PC-3 (cell line): ENCODE data around the gene SLC18B1. TPM values are rescaled to one million over a fixed set of nuclear protein-coding genes. Genes with fewer than 3 reads are reported as not detected.
A peak's percentile ranks its signal among the peaks of the same experiment; 100 is the strongest.

Experiments used
- ATAC-seq: fragments of 200-7000 bp; cut with Tn5 transposase; 2 replicates; pipeline ENCODE4 v1.9.1; 2020; ENCODE audit warnings: mild to moderate bottlenecking, moderate library complexity
- BruUV-seq: library from RNA; stranded (reverse); fragments of 400-500 nt; replicated peaks from 2 replicates; lab custom pipeline; 2021; lab: Mats Ljungman, UMichigan
- CTCF ChIA-PET: fragments of 300-600 bp; sonication (Branson Sonifier 250); formaldehyde crosslinking; loops from one replicate; lab custom pipeline; 2022; ENCODE audit warnings: antibody characterized with exemption; lab: Charles Lee
- POLR2A ChIA-PET: fragments of 300-600 bp; sonication (Branson Sonifier 250); formaldehyde crosslinking; loops from one replicate; lab custom pipeline; 2022; ENCODE audit warnings: antibody characterized with exemption; ENCODE audit not compliant: unreplicated experiment; lab: Charles Lee
- DNase-seq: peaks from one replicate; pipeline ENCODE4 v3.0.0-alpha.2; 2015
- H2AFZ ChIP-seq: fragments of 300-600 bp; sonication (generic); 2 replicates; pipeline ENCODE4 v1.6.0; 2016; ENCODE audit warnings: antibody characterized with exemption, low read length
- H3F3A ChIP-seq: fragments of 300-600 bp; sonication (generic); one replicate; pipeline ENCODE4 v1.6.0; 2017; ENCODE audit warnings: antibody characterized with exemption, low read length, control low read depth, mild to moderate bottlenecking; ENCODE audit not compliant: unreplicated experiment
- H3K27ac ChIP-seq: fragments of 300-600 bp; sonication (generic); 2 replicates; pipeline ENCODE4 v1.5.1; 2016; ENCODE audit warnings: mild to moderate bottlenecking, low read length
- H3K27me3 ChIP-seq: fragments of 300-600 bp; sonication (generic); 2 replicates; pipeline ENCODE4 v1.6.1; 2016; ENCODE audit warnings: low read length, mixed read lengths
- H3K36me3 ChIP-seq: fragments of 300-600 bp; sonication (generic); 2 replicates; pipeline ENCODE4 v1.6.1; 2016; ENCODE audit warnings: low read depth, mixed run types, low read length, mixed read lengths
- H3K4me1 ChIP-seq: fragments of 300-600 bp; sonication (generic); 2 replicates; pipeline ENCODE4 v1.5.1; 2016; ENCODE audit warnings: low read length; ENCODE audit not compliant: insufficient read depth
- H3K4me2 ChIP-seq: fragments of 300-600 bp; sonication (generic); 2 replicates; pipeline ENCODE4 v1.6.0; 2016; ENCODE audit warnings: low read length
- H3K4me3 ChIP-seq: fragments of 300-600 bp; sonication (generic); 2 replicates; pipeline ENCODE4 v1.5.1; 2016; ENCODE audit warnings: mild to moderate bottlenecking, low read length, mixed read lengths
- H3K79me2 ChIP-seq: fragments of 300-600 bp; sonication (generic); 2 replicates; pipeline ENCODE4 v1.6.1; 2017; ENCODE audit warnings: low read length, mixed read lengths
- H3K9ac ChIP-seq: fragments of 300-600 bp; sonication (generic); 2 replicates; pipeline ENCODE4 v1.6.0; 2016; ENCODE audit warnings: mild to moderate bottlenecking, low read length
- H3K9me2 ChIP-seq: fragments of 300-600 bp; sonication (generic); replicated peaks from 2 replicates; pipeline ENCODE4 v1.6.1; 2016; ENCODE audit warnings: mixed run types, low read length, mixed read lengths
- H3K9me3 ChIP-seq: fragments of 300-600 bp; sonication (generic); 2 replicates; pipeline ENCODE4 v1.6.1; 2016; ENCODE audit warnings: low read length, mixed read lengths
- H4K20me1 ChIP-seq: fragments of 300-600 bp; sonication (generic); 2 replicates; pipeline ENCODE4 v1.6.1; 2016; ENCODE audit warnings: low read length, mixed read lengths
- EZH2 ChIP-seq: fragments of 300-600 bp; sonication (generic); IDR thresholded peaks from one replicate; pipeline ENCODE4 v1.6.1; 2017; ENCODE audit warnings: antibody characterized with exemption, mild to moderate bottlenecking, low read length; ENCODE audit not compliant: unreplicated experiment
- EZH2phosphoT487 ChIP-seq: fragments of 300-600 bp; sonication (generic); IDR thresholded peaks from 2 replicates; pipeline ENCODE4 v1.6.1; 2018; ENCODE audit warnings: mild to moderate bottlenecking, antibody characterized with exemption, low read length, borderline replicate concordance
- intact Hi-C: fragments of 100-400 bp; cut with micrococcal nuclease; formaldehyde crosslinking; loops from 2 replicates; pipeline ENCODE4 v1.9.0; 2023
- total RNA-seq: library from RNA; depleted of rRNA; stranded (reverse); fragments of >200 nt; gene quantifications from 2 replicates; pipeline ENCODE4 v1.2.3, GENCODE V29; 2014
- TF ChIP-seq, protein P1 (sequence below): fragments of 300-600 bp; sonication (generic); conservative IDR thresholded peaks from 2 replicates; pipeline ENCODE4 v1.5.1; 2017; ENCODE audit warnings: antibody characterized with exemption, low read depth, mild to moderate bottlenecking, low read length

The SLC18B1 gene
- total RNA-seq, 1 experiment from 2014 or later = 8.4 TPM

DNA sequence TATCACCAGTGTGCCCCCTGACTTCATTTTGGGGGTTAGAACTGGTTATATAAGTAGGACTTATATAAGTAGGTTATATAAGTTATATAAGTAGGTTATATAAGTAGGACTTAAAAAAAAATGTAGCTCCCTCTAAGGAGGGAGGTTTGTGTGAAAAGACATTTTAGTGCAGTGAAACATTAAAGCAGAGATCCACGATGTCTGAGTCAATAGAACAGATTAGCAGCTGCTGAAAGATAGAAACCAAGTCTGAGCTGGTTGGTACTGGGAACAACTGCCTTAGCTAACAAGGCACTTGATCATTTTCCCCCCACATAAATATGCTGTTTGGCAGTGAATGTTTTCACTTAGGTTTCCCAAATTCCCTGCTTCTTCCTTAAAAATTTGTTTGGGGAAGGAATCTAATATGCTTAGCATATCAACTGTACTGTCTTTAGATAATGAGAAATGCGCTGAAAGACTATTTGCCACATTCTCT lies 13.9 kb upstream of the SLC18B1 start:
- intact Hi-C loops = no loop called here
- H3K4me1 ChIP-seq = peaks cover 18% of the 10 kb centered on the region
- peak overlapping the region; percentile 92 for H3K4me3 ChIP-seq
- peak overlapping the region; percentile 98 for H3K4me2 ChIP-seq
- peak overlapping the region; percentile 66; the same call in 1 of the 2 replicates for H3K27ac ChIP-seq
- H2AFZ ChIP-seq = peak overlapping the region; percentile 99
- H3K9me3 ChIP-seq = no peaks in the 10 kb centered on the region
- ChIA-PET CTCF (interaction anchor here (1.0 kb wide), 1 partner anchor 14 kb away, joined by 10 read pairs; the partner anchor contains the start of gene SLC18B1), POLR2A (interaction anchor here (0.7 kb wide), 1 partner anchor 62 kb away, joined by 3 read pairs; no protein-coding TSS in a partner anchor)
- peaks cover under 1% of the 10 kb centered on the region for H3F3A ChIP-seq
- H3K27me3 ChIP-seq = no peaks in the 10 kb centered on the region
- peaks cover 28% of the 10 kb centered on the region for H3K36me3 ChIP-seq
- H3K9ac ChIP-seq = peak overlapping the region; percentile 98
- no TSS peak for BruUV-seq
- H3K79me2 ChIP-seq = peaks cover 39% of the 10 kb centered on the region
- no peak for TF ChIP-seq EZH2phosphoT487
- TF ChIP-seq, protein P1, sequence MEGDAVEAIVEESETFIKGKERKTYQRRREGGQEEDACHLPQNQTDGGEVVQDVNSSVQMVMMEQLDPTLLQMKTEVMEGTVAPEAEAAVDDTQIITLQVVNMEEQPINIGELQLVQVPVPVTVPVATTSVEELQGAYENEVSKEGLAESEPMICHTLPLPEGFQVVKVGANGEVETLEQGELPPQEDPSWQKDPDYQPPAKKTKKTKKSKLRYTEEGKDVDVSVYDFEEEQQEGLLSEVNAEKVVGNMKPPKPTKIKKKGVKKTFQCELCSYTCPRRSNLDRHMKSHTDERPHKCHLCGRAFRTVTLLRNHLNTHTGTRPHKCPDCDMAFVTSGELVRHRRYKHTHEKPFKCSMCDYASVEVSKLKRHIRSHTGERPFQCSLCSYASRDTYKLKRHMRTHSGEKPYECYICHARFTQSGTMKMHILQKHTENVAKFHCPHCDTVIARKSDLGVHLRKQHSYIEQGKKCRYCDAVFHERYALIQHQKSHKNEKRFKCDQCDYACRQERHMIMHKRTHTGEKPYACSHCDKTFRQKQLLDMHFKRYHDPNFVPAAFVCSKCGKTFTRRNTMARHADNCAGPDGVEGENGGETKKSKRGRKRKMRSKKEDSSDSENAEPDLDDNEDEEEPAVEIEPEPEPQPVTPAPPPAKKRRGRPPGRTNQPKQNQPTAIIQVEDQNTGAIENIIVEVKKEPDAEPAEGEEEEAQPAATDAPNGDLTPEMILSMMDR = no peak
- no peak for TF ChIP-seq EZH2
- ATAC-seq (no peak), DNase-seq (no peak)
- H3K9me2 ChIP-seq = no peaks in the 10 kb centered on the region
- H4K20me1 ChIP-seq = peaks cover 28% of the 10 kb centered on the region

DNA sequence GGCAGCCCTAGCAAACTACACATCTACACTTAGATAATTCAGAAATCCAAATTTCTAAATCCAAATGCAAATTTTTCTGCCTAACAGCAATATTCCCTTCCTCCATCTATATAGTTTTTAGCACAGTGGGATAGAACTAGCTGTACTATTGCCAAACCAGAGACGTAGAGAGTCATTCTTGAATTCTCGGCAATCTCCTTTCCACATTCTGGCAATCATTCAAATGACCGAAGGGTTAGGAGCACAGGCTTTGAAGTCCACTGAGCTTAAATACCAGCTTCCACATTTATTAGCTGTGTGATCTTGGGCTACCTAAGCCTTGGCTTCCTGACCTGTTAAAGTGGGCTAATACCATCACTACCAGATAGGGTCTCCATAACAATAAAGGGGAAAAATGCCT lies 12.8 kb upstream of the SLC18B1 start:
- no peaks in the 10 kb centered on the region for H3K9me3 ChIP-seq
- H3F3A ChIP-seq = no peaks in the 10 kb centered on the region
- H3K4me3 ChIP-seq = no peak overlapping the region
- ChIA-PET CTCF (no interaction called here), POLR2A (no interaction called here)
- no peaks in the 10 kb centered on the region for H3K9me2 ChIP-seq
- TF ChIP-seq EZH2 (no peak), EZH2phosphoT487 (no peak)
- TF ChIP-seq, protein P1 = no peak
- DNase-seq (no peak), ATAC-seq (no peak)
- H3K4me2 ChIP-seq = no peak overlapping the region
- H3K79me2 ChIP-seq = peaks cover 29% of the 10 kb centered on the region
- BruUV-seq = no TSS peak
- no peak overlapping the region for H3K27ac ChIP-seq
- H3K9ac ChIP-seq = no peak overlapping the region
- intact Hi-C loops = no loop called here
- no peaks in the 10 kb centered on the region for H3K27me3 ChIP-seq
- H4K20me1 ChIP-seq = peaks cover 18% of the 10 kb centered on the region
- peaks cover 18% of the 10 kb centered on the region for H3K36me3 ChIP-seq
- no peak overlapping the region for H2AFZ ChIP-seq
- peaks cover 7% of the 10 kb centered on the region for H3K4me1 ChIP-seq

DNA sequence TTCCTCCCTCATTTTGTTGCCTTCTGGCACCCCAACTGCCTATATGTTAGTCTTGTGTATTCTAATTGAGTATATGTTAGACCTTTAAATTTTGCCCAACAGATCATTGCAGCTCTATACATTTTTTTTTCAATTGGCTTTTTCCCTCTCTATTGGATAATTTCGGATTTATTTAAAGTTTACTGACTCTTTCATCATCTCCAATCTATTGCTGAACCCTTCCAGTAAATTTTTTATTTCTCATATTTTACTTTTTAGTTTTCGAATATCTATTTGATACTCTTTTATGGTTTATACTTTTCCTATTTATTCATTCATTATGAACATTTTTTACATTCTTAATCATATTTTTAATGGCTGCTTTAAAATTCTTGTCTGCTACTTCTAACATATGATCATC lies 7.1 kb upstream of the SLC18B1 start:
- Histone ChIP-seq H3K9me3 (peaks cover 5% of the 10 kb centered on the region; the same call in 1 of the 2 replicates), H3K27me3 (no peaks in the 10 kb centered on the region), H3K4me2 (no peak overlapping the region), H3K4me1 (no peaks in the 10 kb centered on the region), H3K4me3 (no peak overlapping the region), H3K27ac (no peak overlapping the region), H2AFZ (no peak overlapping the region), H3K79me2 (no peaks in the 10 kb centered on the region), H3K9me2 (no peaks in the 10 kb centered on the region), H3K9ac (no peak overlapping the region), H4K20me1 (no peaks in the 10 kb centered on the region), H3F3A (no peaks in the 10 kb centered on the region), H3K36me3 (no peaks in the 10 kb centered on the region)
- intact Hi-C loops = no loop called here
- CTCF ChIA-PET = no interaction called here
- DNase-seq (no peak), ATAC-seq (no peak)
- TF ChIP-seq EZH2 (no peak), EZH2phosphoT487 (no peak)
- TF ChIP-seq, protein P1 = no peak
- no TSS peak for BruUV-seq
- POLR2A ChIA-PET = no interaction called here
